ENCODE data around the gene SUSD2.

- TF ChIP-seq CTCF (IDR thresholded peaks at IDR 0.05): no peak
- TF ChIP-seq POLR2A (IDR thresholded peaks at IDR 0.05): no peak
- no peak for TF ChIP-seq POLR2AphosphoS5 (IDR thresholded peaks at IDR 0.05)
Measured at GRCh38 chr22:24169439-24170058, 11.7 kb upstream of the SUSD2 start.

Measured in suprapubic skin (tissue), 4 donors.